ENCODE data around the gene WDR59.

GRCh38 chr16:74987027-74987681, 2.2 kb upstream of the WDR59 start:
- TF ChIP-seq CTCF (IDR thresholded peaks at IDR 0.05), result no peak
- no peak for TF ChIP-seq EZH2 (IDR thresholded peaks at IDR 0.05)
- TF ChIP-seq EZH2phosphoT487 (IDR thresholded peaks at IDR 0.05), result no peak

Data from neural progenitor cell (in vitro differentiated cells).